NOMO-1 treated with DMSO at 0.1 percent for 48 hours (cell line): ENCODE measurements around the gene LGALS1.
"Not testable (repeated sequence)": the region's sequence is repeated elsewhere in the genome, so short reads cannot be mapped to it uniquely, and the experiment has no call there.

Source experiments
- DNase-seq: peaks from one replicate; lab custom pipeline; 2025; ENCODE audit not compliant: unreplicated experiment; lab: John Stamatoyannopoulos, UW

The LGALS1 gene

GRCh38 chr22:37716708-37717107 lies 41.3 kb downstream of the LGALS1 start:
- DNase-seq: no peak

- not testable (repeated sequence) for DNase-seq
Observed at GRCh38 chr22:37717235-37717634, 41.8 kb downstream of the LGALS1 start.

- not testable (repeated sequence) for DNase-seq
Observed at GRCh38 chr22:37717746-37718305, 42.4 kb downstream of the LGALS1 start.

GRCh38 chr22:37725551-37726240 lies 50.3 kb downstream of the LGALS1 start:
- DNase-seq: no peak

GRCh38 chr22:37726241-37726887 lies 50.9 kb downstream of the LGALS1 start:
- no peak for DNase-seq

- no peak for DNase-seq
Observed at GRCh38 chr22:37728620-37729019, 53.2 kb downstream of the LGALS1 start.
